NCI-H69 (cell line): ENCODE measurements around the gene KDM4E.
"Not testable (repeated sequence)": the region's sequence is repeated elsewhere in the genome, so short reads cannot be mapped to it uniquely, and the experiment has no call there.

ENCODE experiments used
- DNase-seq: peaks from one replicate; lab custom pipeline; 2025; lab: John Stamatoyannopoulos, UW

The KDM4E gene

DNA sequence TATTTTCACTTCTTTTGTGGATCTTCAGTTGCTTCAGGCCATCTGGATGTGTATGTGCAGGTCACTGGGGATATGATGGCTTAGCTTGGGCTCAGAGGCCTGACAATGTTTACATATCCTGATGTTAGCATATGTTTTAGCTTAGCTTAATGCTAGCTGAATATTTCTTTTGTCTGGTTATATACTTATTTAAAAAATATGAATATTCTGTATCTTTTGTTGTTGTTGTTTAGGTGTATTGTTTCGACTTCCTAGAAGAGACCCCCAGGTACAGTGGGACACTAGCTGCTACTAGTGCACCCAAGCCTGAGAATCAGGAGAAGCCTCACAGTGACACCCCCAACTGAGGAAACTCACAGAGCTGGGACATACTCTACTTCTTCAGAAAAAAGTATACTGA, at the start of gene KDM4E:
KDM4E (plus strand) TSS at position 301 of the 400 bp plus-strand sequence. CDS start 300 bp downstream, outside the sequence.
- no peak for DNase-seq

DNA sequence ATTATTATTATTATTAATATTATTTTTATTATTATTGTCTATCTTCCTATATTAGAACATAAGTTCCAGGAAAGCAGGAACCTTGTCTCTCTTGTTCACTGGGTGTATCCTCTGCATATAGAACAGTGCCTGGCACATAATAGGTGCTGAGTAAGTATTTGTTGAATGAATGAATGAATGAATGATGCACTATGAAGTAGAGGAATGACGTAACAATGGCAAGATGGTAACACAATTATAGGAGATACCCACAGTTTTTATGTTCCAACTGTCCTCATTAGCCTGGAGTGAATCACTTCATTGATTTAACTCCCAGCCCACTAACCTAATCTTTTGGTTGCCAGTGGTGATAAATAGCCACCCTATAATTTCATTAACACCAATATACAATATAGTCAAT, 49.5 kb upstream of the KDM4E start:
- no peak for DNase-seq

DNA sequence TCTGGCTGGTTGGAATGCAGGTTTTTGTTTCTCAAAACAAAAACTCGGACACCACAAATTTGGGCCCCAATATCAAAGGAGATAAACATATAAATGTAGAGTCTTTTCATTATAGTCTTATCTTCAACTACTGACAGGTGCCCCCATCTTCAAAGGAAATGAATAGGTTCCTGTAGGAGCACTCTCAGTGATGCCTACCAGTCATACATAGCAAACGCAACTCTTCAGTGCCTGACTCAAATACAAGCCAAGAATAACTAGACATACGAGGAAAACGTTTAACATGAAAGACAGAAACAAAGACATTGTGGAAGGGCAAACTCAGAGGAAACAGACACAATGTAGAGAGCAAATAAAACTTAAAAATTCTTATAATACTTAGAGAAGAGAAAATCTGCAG, 37.7 kb upstream of the KDM4E start:
- DNase-seq = no peak

DNA sequence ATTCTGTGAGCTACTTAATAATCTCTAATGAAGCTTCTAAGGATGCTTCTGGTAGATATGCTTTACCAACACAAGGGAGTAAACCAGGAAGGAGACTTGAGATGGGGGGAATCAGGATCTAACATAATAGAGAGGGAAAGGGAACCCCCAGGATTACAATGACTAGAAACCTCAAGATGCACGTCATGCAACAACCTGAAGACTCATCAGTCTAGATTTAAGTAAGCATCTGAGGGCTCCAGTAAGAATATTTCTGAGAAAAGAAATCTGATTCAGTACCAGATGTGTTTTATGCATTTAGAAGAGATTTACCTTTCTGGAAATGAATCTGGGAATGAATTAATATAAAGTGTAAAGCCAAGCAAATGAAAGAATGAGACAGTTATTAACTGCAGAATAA, 36.3 kb upstream of the KDM4E start:
- no peak for DNase-seq

DNA sequence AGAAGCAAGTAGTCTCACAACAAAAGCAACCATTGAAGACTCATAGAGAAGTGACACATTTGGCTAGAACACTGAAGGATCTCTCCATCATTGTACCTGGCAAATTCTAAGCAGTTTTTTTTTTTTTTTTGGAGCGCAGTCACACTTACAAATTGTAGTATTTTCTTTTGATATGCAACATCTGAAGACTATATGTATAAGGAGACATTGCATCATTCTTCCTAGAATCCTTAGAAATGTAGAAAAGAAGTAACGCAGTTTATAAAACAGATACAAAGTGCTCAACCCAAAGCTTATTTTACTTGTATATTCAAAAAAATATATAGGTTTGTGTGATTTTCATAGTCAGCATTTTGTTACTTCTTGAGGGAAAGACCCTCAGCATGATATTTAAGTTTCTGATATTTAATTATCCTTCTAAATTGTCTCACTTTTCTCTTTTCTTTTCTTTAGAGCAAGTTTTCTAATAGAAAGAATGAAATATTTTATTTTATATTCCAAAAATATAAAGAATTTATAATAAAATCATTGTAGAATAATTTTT, 31.6 kb upstream of the KDM4E start:
- no peak for DNase-seq

DNA sequence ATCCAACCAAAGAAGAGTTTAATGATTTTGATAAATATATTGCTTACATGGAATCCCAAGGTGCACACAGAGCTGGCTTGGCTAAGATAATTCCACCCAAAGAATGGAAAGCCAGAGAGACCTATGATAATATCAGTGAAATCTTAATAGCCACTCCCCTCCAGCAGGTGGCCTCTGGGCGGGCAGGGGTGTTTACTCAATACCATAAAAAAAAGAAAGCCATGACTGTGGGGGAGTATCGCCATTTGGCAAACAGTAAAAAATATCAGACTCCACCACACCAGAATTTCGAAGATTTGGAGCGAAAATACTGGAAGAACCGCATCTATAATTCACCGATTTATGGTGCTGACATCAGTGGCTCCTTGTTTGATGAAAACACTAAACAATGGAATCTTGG, 27.6 kb upstream of the KDM4E start:
- DNase-seq = peak; percentile 21

DNA sequence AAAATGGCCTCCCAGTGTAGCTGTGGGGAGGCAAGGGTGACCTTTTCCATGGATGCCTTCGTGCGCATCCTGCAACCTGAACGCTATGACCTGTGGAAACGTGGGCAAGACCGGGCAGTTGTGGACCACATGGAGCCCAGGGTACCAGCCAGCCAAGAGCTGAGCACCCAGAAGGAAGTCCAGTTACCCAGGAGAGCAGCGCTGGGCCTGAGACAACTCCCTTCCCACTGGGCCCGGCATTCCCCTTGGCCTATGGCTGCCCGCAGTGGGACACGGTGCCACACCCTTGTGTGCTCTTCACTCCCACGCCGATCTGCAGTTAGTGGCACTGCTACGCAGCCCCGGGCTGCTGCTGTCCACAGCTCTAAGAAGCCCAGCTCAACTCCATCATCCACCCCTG, 26.8 kb upstream of the KDM4E start:
- no peak for DNase-seq

DNA sequence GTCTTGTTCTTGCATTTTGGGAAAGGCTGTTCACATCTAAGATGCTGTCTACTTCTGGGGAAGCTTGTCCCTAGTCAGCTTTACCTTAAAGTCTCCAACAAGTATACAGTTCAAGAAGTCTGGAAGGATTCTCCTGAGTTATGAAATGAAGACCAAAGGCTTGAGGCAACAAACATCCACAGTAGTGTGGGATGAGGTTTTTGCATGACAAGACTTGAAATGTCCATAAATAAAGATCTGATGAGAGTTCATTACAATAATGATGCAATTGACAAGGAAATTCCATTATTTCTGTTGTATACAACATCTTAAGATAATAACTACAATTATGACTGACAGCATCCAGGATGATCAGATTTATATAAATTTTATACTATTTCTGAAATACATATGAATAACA, 21.3 kb upstream of the KDM4E start:
- no peak for DNase-seq

DNA sequence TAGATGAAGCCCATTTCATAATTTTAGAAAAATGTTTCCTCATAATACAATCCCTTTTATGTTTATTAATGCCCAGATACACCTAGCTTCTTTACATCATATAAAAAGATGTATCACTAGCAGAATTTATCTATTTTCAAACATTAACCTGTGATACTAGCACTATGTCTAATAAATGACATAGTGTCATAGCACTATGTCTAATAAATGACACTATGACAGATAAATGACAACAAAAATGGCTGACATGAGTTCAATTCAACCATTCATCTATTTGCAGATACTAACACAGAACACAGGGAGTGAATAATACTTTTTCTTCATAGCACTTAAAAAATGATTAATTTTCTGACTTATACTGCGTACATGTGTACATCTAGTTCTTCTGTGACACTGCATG, 19.4 kb upstream of the KDM4E start:
- no peak for DNase-seq

DNA sequence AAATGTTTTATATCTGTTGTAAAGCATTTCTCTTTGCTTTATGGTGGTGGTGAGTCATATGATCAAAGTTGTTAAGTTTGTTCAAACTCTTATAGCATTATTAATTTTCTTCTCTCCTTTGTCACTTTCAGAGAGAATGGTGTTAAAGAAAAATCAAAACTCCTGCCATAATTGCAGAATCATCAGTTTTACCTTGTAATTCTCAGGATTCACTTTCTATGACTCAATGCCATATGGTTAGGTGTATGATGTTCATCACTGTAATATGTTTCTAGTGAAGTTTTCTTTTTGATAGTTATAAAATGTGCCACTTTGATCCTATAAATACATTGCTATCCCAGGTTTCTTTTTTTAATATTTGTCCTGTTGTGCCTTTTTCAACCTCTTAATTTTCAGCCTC, 13.7 kb upstream of the KDM4E start:
- DNase-seq = no peak

DNA sequence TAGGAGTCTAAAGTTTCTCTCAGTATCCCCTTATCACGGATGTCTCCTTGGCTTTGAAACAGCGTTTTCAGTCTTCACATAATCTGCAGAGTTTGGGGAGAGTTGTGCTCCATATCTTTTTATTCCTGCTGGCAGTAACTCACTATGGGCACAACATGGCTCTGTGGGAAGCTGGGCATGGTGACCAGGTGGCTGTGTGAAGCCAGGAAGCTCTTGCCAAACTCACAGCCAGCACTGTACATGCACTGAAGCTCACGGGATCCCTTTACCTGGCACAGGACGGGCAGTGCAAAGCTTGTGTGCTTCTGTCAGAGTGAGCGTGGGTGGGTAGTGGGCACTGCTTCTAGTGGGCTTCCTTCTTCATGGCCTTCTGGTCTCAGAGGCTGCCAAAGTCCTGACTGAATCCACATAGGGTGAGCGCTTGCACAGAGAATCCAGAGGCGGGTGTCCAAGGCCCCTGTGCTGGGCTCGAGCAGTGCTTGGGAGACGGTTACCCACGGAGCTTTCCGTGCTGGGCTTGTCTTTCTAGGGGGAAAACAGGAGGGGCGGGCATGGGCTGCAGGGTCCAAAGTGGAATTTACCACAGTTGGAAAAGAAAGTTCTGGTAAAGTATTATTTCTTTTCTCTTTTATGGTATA, 10.8 kb upstream of the KDM4E start:
- no peak for DNase-seq

DNA sequence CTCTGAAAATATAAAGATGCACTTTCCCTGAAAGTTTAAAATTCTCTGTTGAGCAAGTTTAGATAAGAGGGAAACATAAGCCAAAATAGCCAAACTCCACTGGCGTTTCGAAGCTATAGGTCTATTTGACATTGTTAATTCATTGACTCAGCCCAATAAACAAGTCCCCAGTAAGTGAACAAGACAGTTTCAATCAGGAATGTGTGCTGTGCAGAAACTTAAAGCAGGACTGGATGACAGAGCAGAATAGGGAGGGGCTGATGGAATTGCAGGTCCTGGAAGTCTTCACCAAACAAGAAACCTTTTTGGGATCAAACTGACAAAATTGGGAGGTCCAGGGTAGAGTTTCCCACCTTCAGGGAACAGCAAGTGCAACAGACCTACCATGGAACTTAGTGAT, 8.9 kb upstream of the KDM4E start:
- no peak for DNase-seq

DNA sequence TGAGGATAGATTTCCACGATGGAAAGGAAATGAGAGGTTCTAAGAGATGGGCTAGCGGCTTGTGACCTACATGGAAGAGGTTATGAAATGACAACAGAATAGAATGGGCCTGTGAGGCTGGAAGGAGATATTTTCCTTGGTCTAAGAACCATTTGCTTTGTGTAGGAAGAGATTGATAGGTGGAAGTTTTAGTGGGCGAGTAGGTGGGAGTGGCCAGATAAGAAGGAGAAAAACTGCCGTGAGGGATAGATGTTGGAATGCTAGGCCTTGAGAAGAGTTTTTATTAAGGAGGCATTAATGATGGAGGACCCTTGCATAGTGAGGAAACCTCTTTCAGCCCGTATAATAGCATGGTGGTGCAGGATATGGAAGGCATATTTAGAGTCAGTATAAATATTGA, 3.6 kb upstream of the KDM4E start:
- DNase-seq = not testable (repeated sequence)

DNA sequence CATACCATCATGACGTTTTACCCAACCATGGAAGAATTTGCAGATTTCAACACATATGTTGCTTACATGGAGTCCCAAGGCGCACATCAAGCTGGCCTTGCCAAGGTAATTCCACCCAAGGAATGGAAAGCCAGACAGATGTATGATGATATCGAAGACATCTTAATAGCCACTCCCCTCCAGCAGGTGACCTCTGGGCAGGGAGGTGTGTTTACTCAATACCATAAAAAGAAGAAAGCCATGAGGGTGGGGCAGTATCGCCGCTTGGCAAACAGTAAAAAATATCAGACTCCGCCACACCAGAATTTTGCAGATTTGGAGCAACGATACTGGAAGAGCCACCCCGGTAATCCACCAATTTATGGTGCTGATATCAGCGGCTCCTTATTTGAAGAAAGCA, 536 bp downstream of the KDM4E start:
- DNase-seq = not testable (repeated sequence)

DNA sequence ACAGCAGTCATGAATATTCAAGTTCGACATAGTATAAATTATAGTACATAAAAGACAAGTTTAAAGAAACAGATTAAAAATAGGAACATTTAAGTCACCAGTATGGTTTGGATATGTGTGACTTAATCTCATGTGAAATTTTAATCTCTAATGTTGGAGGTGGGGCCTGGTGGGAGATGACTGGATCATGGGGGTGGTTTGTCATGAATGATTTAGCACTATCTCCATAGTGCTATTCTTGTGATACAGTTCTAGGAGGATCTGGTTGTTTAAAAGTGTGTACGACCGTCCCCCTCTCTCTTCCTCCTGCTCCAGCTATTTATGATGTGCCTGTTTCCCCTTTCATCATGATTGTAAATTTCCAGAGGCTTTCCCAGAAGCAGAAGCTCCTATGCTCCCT, 3.3 kb downstream of the KDM4E start:
- DNase-seq = no peak

DNA sequence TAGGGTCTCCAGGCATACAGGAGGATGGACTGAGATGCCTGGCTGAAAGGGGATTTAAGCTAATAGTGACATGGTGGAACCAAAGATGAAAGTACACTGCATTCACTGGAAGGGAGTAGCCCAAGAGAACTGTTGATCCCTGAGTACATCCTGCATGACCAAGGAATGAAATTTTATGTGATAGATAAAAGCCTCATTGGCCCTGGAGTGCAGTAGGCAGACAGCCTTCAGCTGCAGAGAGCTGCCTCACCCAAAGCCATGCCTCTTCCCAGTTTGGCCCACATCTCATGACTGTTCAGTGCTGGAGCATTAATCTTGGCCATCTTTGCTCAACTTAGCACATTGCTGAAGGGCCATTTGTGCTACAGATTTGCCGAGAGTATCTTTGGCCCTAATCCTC, 8.0 kb downstream of the KDM4E start:
- no peak for DNase-seq

DNA sequence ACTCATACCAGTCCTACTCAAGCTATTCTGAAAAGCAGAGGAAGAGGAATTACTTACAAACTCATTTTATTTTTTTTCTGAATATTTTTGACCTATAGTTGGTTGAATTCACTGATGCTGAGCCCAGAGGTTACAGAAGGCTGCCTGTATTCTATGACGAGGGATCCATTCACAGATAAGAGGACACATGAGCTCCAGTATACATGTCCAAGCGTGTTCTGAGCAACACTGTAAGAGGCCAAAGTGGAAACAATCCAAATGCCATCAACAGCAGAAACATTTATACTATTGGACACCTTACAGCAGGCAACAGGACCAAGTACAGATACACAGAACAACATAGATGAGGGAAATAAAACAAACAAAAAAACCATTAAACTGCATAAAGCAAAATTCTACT, 10.3 kb downstream of the KDM4E start:
- DNase-seq = no peak

DNA sequence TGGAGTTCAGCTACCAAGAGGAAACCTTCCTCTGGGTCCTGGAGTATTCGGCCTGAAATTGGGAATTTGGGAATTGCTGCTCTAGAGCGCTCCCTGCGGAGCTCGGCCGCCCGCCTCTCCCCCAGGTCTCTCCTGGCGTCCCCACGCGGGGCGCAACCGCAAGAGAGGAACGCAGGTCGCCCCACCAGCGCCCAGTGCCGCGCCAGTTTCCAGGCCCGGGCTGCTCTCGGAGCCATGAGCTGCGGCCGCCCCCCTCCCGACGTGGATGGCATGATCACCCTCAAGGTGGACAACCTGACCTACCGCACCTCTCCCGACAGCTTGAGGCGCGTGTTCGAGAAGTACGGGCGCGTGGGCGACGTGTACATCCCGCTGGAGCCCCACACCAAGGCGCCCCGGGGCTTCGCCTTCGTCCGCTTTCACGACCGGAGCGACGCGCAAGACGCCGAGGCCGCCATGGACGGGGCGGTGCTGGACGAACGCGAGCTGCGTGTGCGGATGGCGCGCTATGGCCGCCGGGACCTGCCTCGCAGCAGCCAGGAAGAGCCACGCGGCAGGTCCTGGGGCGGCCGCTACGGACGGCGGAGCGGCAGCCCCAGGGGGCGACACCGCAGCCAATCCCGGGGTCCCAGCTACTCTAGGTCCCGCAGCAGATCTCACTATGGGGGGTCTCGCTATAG, 12.4 kb downstream of the KDM4E start:
- DNase-seq = not testable (repeated sequence)

DNA sequence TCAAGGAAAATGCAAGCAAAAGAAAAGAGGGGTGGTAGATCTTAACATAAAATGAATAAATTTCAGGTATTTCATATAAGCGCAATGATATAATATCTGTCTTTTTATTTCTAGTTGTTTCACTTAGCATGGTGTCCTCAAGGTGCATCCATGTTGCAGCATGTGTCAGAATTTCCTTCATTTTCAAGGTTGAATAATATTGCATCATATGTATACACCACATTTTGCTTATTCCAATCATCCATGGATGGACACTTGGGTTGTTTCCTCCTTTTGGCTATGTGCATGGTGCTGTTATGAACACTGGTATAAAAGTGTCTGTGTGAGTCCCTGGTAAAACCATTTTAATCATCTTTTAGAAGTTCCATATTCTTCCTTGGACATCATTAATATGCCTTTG, 17.2 kb downstream of the KDM4E start:
- DNase-seq = no peak

DNA sequence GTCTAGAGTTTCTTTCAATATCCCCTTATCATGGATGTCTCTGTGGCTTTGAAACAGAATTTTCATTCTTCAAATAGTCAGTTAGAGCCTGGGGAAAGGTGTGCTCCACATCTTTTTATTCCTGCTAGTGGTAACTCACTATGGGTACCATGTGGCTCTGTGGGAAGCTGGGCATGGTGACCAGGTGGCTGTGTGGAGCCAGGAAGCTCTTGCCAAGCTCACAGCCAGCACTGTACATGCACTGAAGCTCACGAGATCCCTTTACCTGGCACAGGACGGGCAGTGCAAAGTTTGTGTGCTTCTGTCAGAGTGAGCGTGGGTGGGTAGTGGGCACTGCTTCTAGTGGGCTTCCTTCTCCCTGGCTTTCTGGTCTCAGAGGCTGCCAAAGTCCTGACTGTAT, 17.8 kb downstream of the KDM4E start:
- DNase-seq = no peak

DNA sequence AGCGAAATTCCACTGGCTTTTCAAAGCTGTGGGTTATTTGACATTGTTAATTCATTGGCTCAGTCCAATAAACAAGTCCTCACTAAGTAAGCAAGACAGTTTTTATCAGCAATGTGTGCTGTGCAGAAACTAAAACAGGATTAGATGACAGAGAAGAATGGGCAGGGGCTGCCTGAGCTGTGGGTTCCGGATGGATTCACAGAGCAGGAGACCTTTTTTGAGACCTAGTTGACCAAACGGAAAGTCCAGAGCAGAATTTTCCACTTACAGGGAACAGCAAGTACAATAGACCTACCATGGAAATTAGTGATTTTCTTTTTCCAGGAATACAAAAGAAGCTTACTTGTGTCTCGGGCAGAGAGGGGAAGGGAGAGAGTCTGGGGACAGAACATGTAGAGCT, 19.0 kb downstream of the KDM4E start:
- no peak for DNase-seq

DNA sequence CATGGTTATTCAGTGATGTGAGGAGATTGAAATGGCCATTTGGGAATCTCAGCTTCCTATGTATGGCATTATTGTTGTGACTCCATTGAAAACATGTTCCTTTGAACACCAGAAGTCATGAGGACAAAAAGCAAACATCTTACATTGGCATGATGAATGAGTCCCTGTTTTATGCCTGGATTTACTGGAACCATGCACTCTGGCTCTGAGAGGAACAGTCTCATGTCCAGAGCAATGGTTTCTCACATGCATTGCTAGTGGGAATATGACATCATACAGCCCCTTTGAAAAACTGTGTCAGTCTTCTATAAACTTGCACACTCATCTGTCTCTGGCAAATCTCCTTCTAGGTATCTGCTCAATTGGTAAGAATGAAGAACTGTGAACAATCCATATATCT, 20.8 kb downstream of the KDM4E start:
- no peak for DNase-seq

DNA sequence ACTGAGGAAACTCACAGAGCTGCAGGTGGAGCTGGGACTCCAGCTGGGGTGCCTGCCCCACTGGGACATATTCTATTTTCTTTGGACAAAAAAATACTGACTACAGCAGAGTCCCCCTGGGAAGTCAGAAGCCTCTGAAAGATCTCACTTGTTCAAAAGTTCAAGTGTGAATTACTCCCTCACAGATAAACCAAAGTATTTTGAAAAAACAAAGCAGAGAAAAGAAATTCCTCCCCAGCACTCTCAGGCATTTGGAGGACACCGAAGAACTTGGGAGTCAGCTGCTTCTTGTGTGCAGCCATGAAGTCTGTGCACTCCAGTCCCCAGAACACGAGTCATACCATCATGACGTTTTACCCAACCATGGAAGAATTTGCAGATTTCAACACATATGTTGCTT, 24.1 kb downstream of the KDM4E start, which contains the start of gene KDM4F:
KDM4F (plus strand) TSS at position 301 of the 400 bp plus-strand sequence.
- DNase-seq = not testable (repeated sequence)
